Neuron (in vitro differentiated cells): ENCODE results near the gene RAC2.
"Not testable (repeated sequence)": the region's sequence is repeated elsewhere in the genome, so short reads cannot be mapped to it uniquely, and the experiment has no call there.

Experiments used
- H2AFZ ChIP-seq: one replicate; pipeline ENCODE4 v1.6.1; 2013; ENCODE audit warnings: low read depth, mild to moderate bottlenecking, inconsistent platforms, low read length, moderate library complexity
- H3K27me3 ChIP-seq: one replicate; pipeline ENCODE4 v1.6.1; 2013; ENCODE audit warnings: low read length; ENCODE audit not compliant: insufficient read depth
- H3K36me3 ChIP-seq: one replicate; pipeline ENCODE4 v1.6.1; 2013; ENCODE audit warnings: low read length; ENCODE audit not compliant: insufficient read depth
- H3K4me1 ChIP-seq: one replicate; pipeline ENCODE4 v1.6.1; 2013; ENCODE audit warnings: low read length; ENCODE audit not compliant: insufficient read depth
- H3K4me3 ChIP-seq: 2 replicates; pipeline ENCODE4 v1.5.1; 2013; ENCODE audit warnings: mild to moderate bottlenecking, low read length, moderate library complexity
- H3K9me3 ChIP-seq: one replicate; pipeline ENCODE4 v1.6.1; 2013; ENCODE audit warnings: low read length

Gene RAC2

GRCh38 chr22:37202001-37202555, 42.0 kb downstream of the RAC2 start:
- Histone ChIP-seq H3K9me3 (no peaks in the 10 kb centered on the region), H3K4me3 (no peak overlapping the region), H3K27me3 (no peaks in the 10 kb centered on the region), H2AFZ (no peak overlapping the region), H3K36me3 (no peaks in the 10 kb centered on the region), H3K4me1 (peaks cover 5% of the 10 kb centered on the region)

- not testable (repeated sequence) for H3K27me3 ChIP-seq, H2AFZ ChIP-seq, H3K4me1 ChIP-seq, H3K9me3 ChIP-seq, H3K4me3 ChIP-seq, H3K36me3 ChIP-seq
These were observed 42.6 kb downstream of the RAC2 start for GRCh38 chr22:37201443-37201820.

- no peaks in the 10 kb centered on the region for H3K27me3 ChIP-seq
- no peaks in the 10 kb centered on the region for H3K9me3 ChIP-seq
- no peak overlapping the region for H3K4me3 ChIP-seq
- H3K4me1 ChIP-seq, result peaks cover 8% of the 10 kb centered on the region
- no peak overlapping the region for H2AFZ ChIP-seq
- no peaks in the 10 kb centered on the region for H3K36me3 ChIP-seq
These were observed 44.3 kb downstream of the RAC2 start for GRCh38 chr22:37199760-37200108.

- Histone ChIP-seq H3K9me3 (no peaks in the 10 kb centered on the region), H2AFZ (peak overlapping the region; percentile 53), H3K4me3 (peak overlapping the region; percentile 68), H3K4me1 (peaks cover 8% of the 10 kb centered on the region), H3K27me3 (no peaks in the 10 kb centered on the region), H3K36me3 (no peaks in the 10 kb centered on the region)
These were observed 44.8 kb downstream of the RAC2 start for GRCh38 chr22:37199103-37199759.

- Histone ChIP-seq H3K36me3 (no peaks in the 10 kb centered on the region), H3K27me3 (no peaks in the 10 kb centered on the region), H2AFZ (peak overlapping the region; percentile 53), H3K4me1 (peaks cover 8% of the 10 kb centered on the region), H3K4me3 (peak overlapping the region; percentile 68), H3K9me3 (no peaks in the 10 kb centered on the region)
These were observed 45.6 kb downstream of the RAC2 start for GRCh38 chr22:37198258-37199102.

- Histone ChIP-seq H3K27me3 (no peaks in the 10 kb centered on the region), H3K4me3 (peak overlapping the region; percentile 68), H3K4me1 (peaks cover 8% of the 10 kb centered on the region), H2AFZ (no peak overlapping the region), H3K36me3 (no peaks in the 10 kb centered on the region), H3K9me3 (peaks cover 2% of the 10 kb centered on the region)
These were observed 46.4 kb downstream of the RAC2 start for GRCh38 chr22:37197451-37198257.

- Histone ChIP-seq H3K9me3 (peaks cover 2% of the 10 kb centered on the region), H3K36me3 (no peaks in the 10 kb centered on the region), H3K27me3 (no peaks in the 10 kb centered on the region), H3K4me3 (no peak overlapping the region), H3K4me1 (peaks cover 8% of the 10 kb centered on the region), H2AFZ (no peak overlapping the region)
These were observed 47.3 kb downstream of the RAC2 start for GRCh38 chr22:37196539-37197450.

- Histone ChIP-seq H3K9me3 (peaks cover 2% of the 10 kb centered on the region), H3K4me3 (no peak overlapping the region)
These were observed 48.1 kb downstream of the RAC2 start for GRCh38 chr22:37195921-37196320.

GRCh38 chr22:37194750-37195149, 49.3 kb downstream of the RAC2 start:
- Histone ChIP-seq H3K4me3 (no peak overlapping the region), H3K27me3 (no peaks in the 10 kb centered on the region), H3K9me3 (peaks cover 2% of the 10 kb centered on the region), H2AFZ (no peak overlapping the region), H3K4me1 (peaks cover 11% of the 10 kb centered on the region), H3K36me3 (no peaks in the 10 kb centered on the region)

More at GRCh38 chr22:37195921-37196320, 48.1 kb downstream of the RAC2 start:
- Histone ChIP-seq H3K36me3 (no peaks in the 10 kb centered on the region), H2AFZ (no peak overlapping the region), H3K27me3 (no peaks in the 10 kb centered on the region), H3K4me1 (peaks cover 8% of the 10 kb centered on the region)

GRCh38 chr22:37193629-37194191, 50.4 kb downstream of the RAC2 start:
- H3K4me1 ChIP-seq, result peaks cover 21% of the 10 kb centered on the region
- no peak overlapping the region for H3K4me3 ChIP-seq
- H2AFZ ChIP-seq, result no peak overlapping the region
- H3K9me3 ChIP-seq, result peaks cover 2% of the 10 kb centered on the region
- H3K27me3 ChIP-seq, result no peaks in the 10 kb centered on the region
- no peaks in the 10 kb centered on the region for H3K36me3 ChIP-seq

GRCh38 chr22:37192741-37193140, 51.3 kb downstream of the RAC2 start:
- peaks cover 2% of the 10 kb centered on the region for H3K9me3 ChIP-seq

GRCh38 chr22:37192204-37192603, 51.9 kb downstream of the RAC2 start:
- H3K4me3 ChIP-seq, result no peak overlapping the region
- peaks cover 2% of the 10 kb centered on the region for H3K9me3 ChIP-seq
- no peaks in the 10 kb centered on the region for H3K27me3 ChIP-seq
- H3K4me1 ChIP-seq, result peaks cover 26% of the 10 kb centered on the region
- no peaks in the 10 kb centered on the region for H3K36me3 ChIP-seq
- no peak overlapping the region for H2AFZ ChIP-seq

More at GRCh38 chr22:37192741-37193140, 51.3 kb downstream of the RAC2 start:
- H3K4me3 ChIP-seq, result no peak overlapping the region
- no peak overlapping the region for H2AFZ ChIP-seq
- peaks cover 21% of the 10 kb centered on the region for H3K4me1 ChIP-seq
- H3K36me3 ChIP-seq, result no peaks in the 10 kb centered on the region
- no peaks in the 10 kb centered on the region for H3K27me3 ChIP-seq
